ENCODE data around the gene CD27.
"Not testable (repeated sequence)": the region's sequence is repeated elsewhere in the genome, so short reads cannot be mapped to it uniquely, and the experiment has no call there.

Gene CD27

DNA sequence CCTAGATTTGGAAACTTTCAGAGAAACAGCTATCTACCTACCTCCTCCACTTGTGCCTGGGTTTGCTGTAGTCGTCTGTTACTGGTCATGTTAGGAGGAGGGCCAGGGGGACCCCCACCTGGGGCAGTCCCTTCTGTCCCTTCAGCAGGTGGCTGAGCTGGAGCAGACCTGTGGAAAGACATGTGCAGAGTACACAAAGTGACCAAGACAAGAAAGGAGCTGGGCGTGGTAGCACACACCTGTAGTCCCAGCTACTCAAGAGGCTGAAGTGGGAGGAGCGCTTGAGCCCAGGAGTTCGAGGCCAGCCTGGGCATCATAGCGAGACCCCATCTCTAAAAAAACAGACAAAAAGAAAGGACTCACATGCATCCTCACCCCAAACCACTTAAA is 21.4 kb downstream of the CD27 start:
- Mint-ChIP-seq H3K4me3 (no peak overlapping the region), H3K27ac (no peak overlapping the region), H3K9me3 (no peaks in the 10 kb centered on the region), H3K4me1 (peaks cover 28% of the 10 kb centered on the region), H3K36me3 (ENCODE audit: low read depth) (peaks cover 26% of the 10 kb centered on the region), H3K27me3 (ENCODE audit: low read depth) (peaks cover 6% of the 10 kb centered on the region)
- TF ChIP-seq, protein P1, sequence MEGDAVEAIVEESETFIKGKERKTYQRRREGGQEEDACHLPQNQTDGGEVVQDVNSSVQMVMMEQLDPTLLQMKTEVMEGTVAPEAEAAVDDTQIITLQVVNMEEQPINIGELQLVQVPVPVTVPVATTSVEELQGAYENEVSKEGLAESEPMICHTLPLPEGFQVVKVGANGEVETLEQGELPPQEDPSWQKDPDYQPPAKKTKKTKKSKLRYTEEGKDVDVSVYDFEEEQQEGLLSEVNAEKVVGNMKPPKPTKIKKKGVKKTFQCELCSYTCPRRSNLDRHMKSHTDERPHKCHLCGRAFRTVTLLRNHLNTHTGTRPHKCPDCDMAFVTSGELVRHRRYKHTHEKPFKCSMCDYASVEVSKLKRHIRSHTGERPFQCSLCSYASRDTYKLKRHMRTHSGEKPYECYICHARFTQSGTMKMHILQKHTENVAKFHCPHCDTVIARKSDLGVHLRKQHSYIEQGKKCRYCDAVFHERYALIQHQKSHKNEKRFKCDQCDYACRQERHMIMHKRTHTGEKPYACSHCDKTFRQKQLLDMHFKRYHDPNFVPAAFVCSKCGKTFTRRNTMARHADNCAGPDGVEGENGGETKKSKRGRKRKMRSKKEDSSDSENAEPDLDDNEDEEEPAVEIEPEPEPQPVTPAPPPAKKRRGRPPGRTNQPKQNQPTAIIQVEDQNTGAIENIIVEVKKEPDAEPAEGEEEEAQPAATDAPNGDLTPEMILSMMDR (IDR thresholded peaks at IDR 0.05; ENCODE audit: unreplicated experiment in 3 of 3) = no peak

DNA sequence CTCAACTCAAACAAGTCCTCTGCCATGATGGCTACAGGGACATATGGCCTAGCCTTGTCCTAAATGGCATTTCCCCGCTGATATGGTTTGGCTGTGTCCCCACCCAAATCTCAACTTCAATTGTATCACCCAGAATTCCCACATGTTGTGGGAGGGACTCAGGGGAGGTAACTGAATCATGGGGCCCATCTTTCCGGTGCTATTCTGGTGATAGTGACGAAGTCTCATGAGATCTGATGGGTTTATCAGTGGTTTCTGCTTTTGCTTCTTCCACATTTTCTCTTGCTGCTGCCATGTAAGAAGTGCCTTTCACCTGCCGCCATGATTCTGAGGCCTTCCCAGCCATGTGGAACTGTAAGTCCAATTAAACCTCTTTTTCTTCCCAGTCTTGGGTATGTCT is 22.0 kb downstream of the CD27 start:
- not testable (repeated sequence) for H3K27me3 Mint-ChIP-seq (ENCODE audit: low read depth); H3K27ac Mint-ChIP-seq; H3K9me3 Mint-ChIP-seq
- peak overlapping the region in 1 of 3 experiments; percentile 45 for H3K4me3 Mint-ChIP-seq
- peaks cover 31% of the 10 kb centered on the region for H3K4me1 Mint-ChIP-seq
- peaks cover 26% of the 10 kb centered on the region for H3K36me3 Mint-ChIP-seq (ENCODE audit: low read depth)

DNA sequence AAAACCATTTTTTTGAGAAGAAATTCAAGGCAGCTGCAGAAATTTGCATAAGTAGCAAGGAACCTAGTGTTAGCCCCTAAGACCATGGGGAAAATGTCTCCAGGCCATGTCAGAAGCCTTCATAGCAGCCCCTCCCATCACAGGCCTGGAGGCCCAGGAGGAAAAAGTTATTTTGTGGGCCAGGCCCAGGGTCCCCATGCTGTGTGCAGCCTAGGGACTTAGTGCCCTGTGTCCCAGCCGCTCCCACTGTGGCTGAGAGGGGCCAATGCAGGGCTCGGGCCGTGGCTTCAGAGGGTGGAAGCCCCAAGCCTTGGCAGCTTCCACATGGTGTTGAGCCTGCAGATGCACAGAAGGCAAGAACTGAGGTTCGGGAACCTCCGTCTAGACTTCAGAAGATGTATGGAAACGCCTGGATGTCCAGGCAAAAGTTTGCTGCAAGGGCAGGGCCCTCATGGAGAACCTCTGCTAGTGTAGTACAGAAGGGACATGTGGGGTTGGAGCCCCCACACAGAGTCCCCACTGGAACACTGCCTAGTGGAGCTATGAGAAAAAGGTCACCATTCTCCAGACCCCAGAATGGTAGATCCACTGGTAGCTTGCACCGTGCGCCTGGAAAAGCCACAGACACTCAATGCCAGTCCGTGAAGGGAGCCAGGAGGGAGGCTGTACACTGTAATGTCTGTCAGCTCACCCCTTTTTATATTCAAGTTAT is 23.0 kb downstream of the CD27 start:
- Mint-ChIP-seq H3K4me1 (peaks cover 31% of the 10 kb centered on the region), H3K4me3 (peak overlapping the region; percentile 17 to 84 (median 59)), H3K36me3 (ENCODE audit: low read depth) (peaks cover 19% of the 10 kb centered on the region)
- H3K27me3 Mint-ChIP-seq (ENCODE audit: low read depth); H3K27ac Mint-ChIP-seq; H3K9me3 Mint-ChIP-seq: not testable (repeated sequence)

DNA sequence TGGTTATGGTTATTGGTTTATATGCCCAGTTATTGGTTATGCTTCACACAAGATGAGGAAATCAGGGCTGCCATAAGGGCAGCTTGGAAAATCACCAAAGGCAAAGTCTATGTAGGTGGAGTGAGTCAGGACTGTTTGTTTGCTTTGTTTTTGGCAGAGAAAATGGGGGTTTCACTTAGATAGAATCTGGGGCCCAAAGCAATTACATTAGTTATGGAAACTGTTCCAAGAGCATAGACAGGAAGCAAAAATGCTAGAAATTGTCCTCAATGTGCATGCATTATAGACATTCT is 23.5 kb downstream of the CD27 start:
- Mint-ChIP-seq H3K36me3 (ENCODE audit: low read depth) (peaks cover 15% of the 10 kb centered on the region), H3K9me3 (no peaks in the 10 kb centered on the region), H3K4me1 (peaks cover 31% of the 10 kb centered on the region), H3K4me3 (peak overlapping the region; percentile 83 to 88 (median 84)), H3K27me3 (ENCODE audit: low read depth) (peaks cover 9% of the 10 kb centered on the region), H3K27ac (no peak overlapping the region)
- TF ChIP-seq, protein P1 (IDR thresholded peaks at IDR 0.05; ENCODE audit: unreplicated experiment in 3 of 3) = no peak

DNA sequence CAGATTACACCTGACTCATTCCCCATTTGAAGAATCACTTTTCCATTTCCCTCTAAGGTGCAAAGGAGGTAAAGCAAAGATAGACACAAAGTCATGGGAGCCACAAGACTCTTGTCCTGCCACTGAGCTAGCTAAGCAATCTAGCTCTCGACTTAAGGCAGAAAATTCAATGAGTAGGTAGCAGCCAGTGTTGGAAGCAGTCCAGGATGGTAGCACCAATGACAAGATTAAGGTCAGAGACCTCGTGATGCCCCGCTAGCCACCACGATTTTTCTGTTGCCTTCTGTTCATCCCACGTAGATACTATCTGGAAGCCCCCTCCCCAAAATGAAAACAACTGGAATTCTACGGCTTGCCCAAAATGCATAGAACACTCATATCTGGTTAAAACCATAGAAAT is 24.3 kb downstream of the CD27 start:
- peaks cover 31% of the 10 kb centered on the region for H3K4me1 Mint-ChIP-seq
- TF ChIP-seq, protein P1 (IDR thresholded peaks at IDR 0.05; ENCODE audit: unreplicated experiment in 3 of 3) = no peak
- peak overlapping the region in 1 of 3 experiments; percentile 13 for H3K27ac Mint-ChIP-seq
- peaks cover 14% of the 10 kb centered on the region for H3K36me3 Mint-ChIP-seq (ENCODE audit: low read depth)
- H3K27me3 Mint-ChIP-seq (ENCODE audit: low read depth) = peaks cover 9% of the 10 kb centered on the region
- peak overlapping the region; percentile 83 to 88 (median 84) for H3K4me3 Mint-ChIP-seq
- no peaks in the 10 kb centered on the region for H3K9me3 Mint-ChIP-seq

DNA sequence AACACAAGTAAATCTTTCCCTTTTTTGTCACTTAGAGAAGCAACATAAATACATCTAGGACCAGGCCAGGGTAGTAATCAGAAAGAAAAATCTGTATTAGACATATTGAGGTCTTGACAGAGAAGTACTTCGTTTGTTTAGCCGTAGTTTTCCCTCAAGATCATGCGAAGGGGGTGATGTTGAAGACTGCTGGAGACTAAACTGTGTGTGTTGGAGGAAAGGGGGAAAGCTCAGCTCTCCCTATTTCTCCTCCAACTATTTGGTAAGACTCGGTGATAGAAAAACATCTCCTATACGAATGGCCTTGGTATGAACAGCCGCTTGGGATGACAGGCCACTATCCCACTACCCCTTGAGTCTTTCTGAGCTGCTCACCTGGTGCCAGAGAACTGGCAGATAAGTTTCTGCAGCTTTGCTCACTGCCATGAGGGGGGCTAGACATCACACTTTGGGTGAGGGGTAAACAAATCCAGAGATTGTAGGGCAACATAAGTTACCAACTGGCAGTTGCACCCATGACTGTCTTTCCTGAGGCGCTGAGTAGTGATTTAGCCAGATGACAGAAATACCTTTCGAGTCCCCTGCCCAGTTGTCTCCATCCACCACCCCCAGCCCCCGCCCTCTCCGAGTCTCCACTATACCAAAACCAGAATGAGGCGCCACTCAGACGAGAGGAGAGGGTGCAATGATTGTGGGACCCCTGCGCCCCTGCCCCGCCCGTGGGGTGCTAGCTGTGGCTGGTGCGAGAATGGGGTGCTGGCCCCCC is 25.0 kb downstream of the CD27 start:
- peaks cover 7% of the 10 kb centered on the region for H3K36me3 Mint-ChIP-seq (ENCODE audit: low read depth)
- peaks cover 31% of the 10 kb centered on the region for H3K4me1 Mint-ChIP-seq
- no peaks in the 10 kb centered on the region for H3K9me3 Mint-ChIP-seq
- H3K4me3 Mint-ChIP-seq = peak overlapping the region; percentile 83 to 88 (median 84)
- TF ChIP-seq, protein P1 (IDR thresholded peaks at IDR 0.05; ENCODE audit: unreplicated experiment in 3 of 3) = no peak
- H3K27ac Mint-ChIP-seq = peak overlapping the region; percentile 12 to 66 (median 13)
- peaks cover 14% of the 10 kb centered on the region for H3K27me3 Mint-ChIP-seq (ENCODE audit: low read depth)

Measured in nephron (organoid).